ENCODE data around the gene ANGPTL2. TPM values are rescaled to one million over a fixed set of nuclear protein-coding genes. Genes with fewer than 3 reads are reported as not detected.

ANGPTL2 gene
- polyA plus RNA-seq, 4 donors, result 0.45 to 16.5 (median 4.3) TPM

GRCh38 chr9:127066851-127067136, 55.6 kb downstream of the ANGPTL2 start:
- peaks cover 0 to 21% (median 4%) of the 10 kb centered on the region in 3 donors for H3K36me3 ChIP-seq (ENCODE audit: control insufficient read depth in 3 of 3, insufficient read depth in 2 of 3, low read depth in 1 of 3, low read length in 3 of 3)
- H3K27ac ChIP-seq (ENCODE audit: low read depth in 1 of 3, low read length in 2 of 3), result peak overlapping the region in 1 of 3 donors; percentile 62
- no peaks in the 10 kb centered on the region for H3K9me3 ChIP-seq (ENCODE audit: control insufficient read depth in 2 of 2, insufficient read depth in 1 of 2, low read depth in 1 of 2, low read length in 1 of 2)
- no peak overlapping the region for H3K4me3 ChIP-seq (ENCODE audit: low read depth in 1 of 3, low read length in 3 of 3)
- FAIRE-seq, result no peak
- no peaks in the 10 kb centered on the region for H3K27me3 ChIP-seq (ENCODE audit: control insufficient read depth in 3 of 3, insufficient read depth in 3 of 3, low read length in 3 of 3)
- peak in 1 of 2 donors; percentile 60 for DNase-seq
- 82 to 90% (median 86%) methylated on average over 2 of the region's 2 CpGs for WGBS, 3 donors
- H3K4me1 ChIP-seq (ENCODE audit: control insufficient read depth in 3 of 3, insufficient read depth in 2 of 3, low read depth in 1 of 3, low read length in 2 of 3), result peaks cover 0 to 31% (median 0%) of the 10 kb centered on the region in 3 donors

GRCh38 chr9:127066060-127066850, 56.2 kb downstream of the ANGPTL2 start:
- FAIRE-seq, result no peak
- WGBS, 3 donors, result 90 to 95% (median 93%) methylated on average over 9 of the region's 9 CpGs
- H3K27ac ChIP-seq (ENCODE audit: low read depth in 1 of 3, low read length in 2 of 3), result peak overlapping the region in 2 of 3 donors; percentile 22 to 62

DNA sequence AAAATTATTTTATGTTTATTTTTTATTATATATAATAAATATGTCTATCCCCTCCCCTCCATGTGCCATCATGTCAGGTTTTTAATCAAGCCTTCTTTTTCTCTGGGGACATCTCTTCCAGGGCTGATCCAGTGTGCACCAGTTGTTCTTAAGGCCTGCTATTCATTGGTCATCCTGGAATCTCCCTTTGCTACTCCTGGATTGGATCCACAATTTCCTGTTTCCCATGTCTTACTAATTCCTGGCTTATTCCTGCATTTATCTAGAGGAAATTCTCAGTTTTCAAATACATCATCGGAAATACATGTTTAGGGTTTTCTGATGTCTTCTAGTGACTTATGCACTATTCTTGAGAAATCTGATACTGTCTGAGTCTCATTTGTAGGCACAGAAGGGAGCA, 56.8 kb downstream of the ANGPTL2 start:
- 82 to 87% (median 85%) methylated on average over 1 of the region's 1 CpG for WGBS, 3 donors

More at GRCh38 chr9:127066060-127066850, 56.2 kb downstream of the ANGPTL2 start:
- H3K4me1 ChIP-seq (ENCODE audit: control insufficient read depth in 3 of 3, insufficient read depth in 2 of 3, low read depth in 1 of 3, low read length in 2 of 3), result peaks cover 0 to 31% (median 0%) of the 10 kb centered on the region in 3 donors
- H3K36me3 ChIP-seq (ENCODE audit: control insufficient read depth in 3 of 3, insufficient read depth in 2 of 3, low read depth in 1 of 3, low read length in 3 of 3), result peaks cover 0 to 25% (median 7%) of the 10 kb centered on the region in 3 donors
- no peaks in the 10 kb centered on the region for H3K9me3 ChIP-seq (ENCODE audit: control insufficient read depth in 2 of 2, insufficient read depth in 1 of 2, low read depth in 1 of 2, low read length in 1 of 2)
- H3K4me3 ChIP-seq (ENCODE audit: low read depth in 1 of 3, low read length in 3 of 3), result no peak overlapping the region
- no peaks in the 10 kb centered on the region for H3K27me3 ChIP-seq (ENCODE audit: control insufficient read depth in 3 of 3, insufficient read depth in 3 of 3, low read length in 3 of 3)
- no peak for DNase-seq

GRCh38 chr9:127064335-127064734, 58.1 kb downstream of the ANGPTL2 start:
- FAIRE-seq (no peak), DNase-seq (no peak)
- Histone ChIP-seq H3K9me3 (ENCODE audit: control insufficient read depth in 2 of 2, insufficient read depth in 1 of 2, low read depth in 1 of 2, low read length in 1 of 2) (no peaks in the 10 kb centered on the region), H3K4me3 (ENCODE audit: low read depth in 1 of 3, low read length in 3 of 3) (no peak overlapping the region), H3K27ac (ENCODE audit: low read depth in 1 of 3, low read length in 2 of 3) (no peak overlapping the region), H3K27me3 (ENCODE audit: control insufficient read depth in 3 of 3, insufficient read depth in 3 of 3, low read length in 3 of 3) (no peaks in the 10 kb centered on the region), H3K36me3 (ENCODE audit: control insufficient read depth in 3 of 3, insufficient read depth in 2 of 3, low read depth in 1 of 3, low read length in 3 of 3) (peaks cover 0 to 24% (median 7%) of the 10 kb centered on the region in 3 donors), H3K4me1 (ENCODE audit: control insufficient read depth in 3 of 3, insufficient read depth in 2 of 3, low read depth in 1 of 3, low read length in 2 of 3) (peaks cover 0 to 31% (median 0%) of the 10 kb centered on the region in 3 donors)
- 87 to 98% (median 91%) methylated on average over 2 of the region's 2 CpGs for WGBS, 3 donors

More for the DNA sequence above, 56.8 kb downstream of the ANGPTL2 start:
- H3K27ac ChIP-seq (ENCODE audit: low read depth in 1 of 3, low read length in 2 of 3), result peak overlapping the region in 2 of 3 donors; percentile 22 to 62
- no peak overlapping the region for H3K4me3 ChIP-seq (ENCODE audit: low read depth in 1 of 3, low read length in 3 of 3)
- H3K36me3 ChIP-seq (ENCODE audit: control insufficient read depth in 3 of 3, insufficient read depth in 2 of 3, low read depth in 1 of 3, low read length in 3 of 3), result peaks cover 0 to 29% (median 7%) of the 10 kb centered on the region in 3 donors
- no peak for FAIRE-seq
- peaks cover 0 to 31% (median 0%) of the 10 kb centered on the region in 3 donors for H3K4me1 ChIP-seq (ENCODE audit: control insufficient read depth in 3 of 3, insufficient read depth in 2 of 3, low read depth in 1 of 3, low read length in 2 of 3)
- H3K27me3 ChIP-seq (ENCODE audit: control insufficient read depth in 3 of 3, insufficient read depth in 3 of 3, low read length in 3 of 3), result no peaks in the 10 kb centered on the region
- no peaks in the 10 kb centered on the region for H3K9me3 ChIP-seq (ENCODE audit: control insufficient read depth in 2 of 2, insufficient read depth in 1 of 2, low read depth in 1 of 2, low read length in 1 of 2)
- no peak for DNase-seq

DNA sequence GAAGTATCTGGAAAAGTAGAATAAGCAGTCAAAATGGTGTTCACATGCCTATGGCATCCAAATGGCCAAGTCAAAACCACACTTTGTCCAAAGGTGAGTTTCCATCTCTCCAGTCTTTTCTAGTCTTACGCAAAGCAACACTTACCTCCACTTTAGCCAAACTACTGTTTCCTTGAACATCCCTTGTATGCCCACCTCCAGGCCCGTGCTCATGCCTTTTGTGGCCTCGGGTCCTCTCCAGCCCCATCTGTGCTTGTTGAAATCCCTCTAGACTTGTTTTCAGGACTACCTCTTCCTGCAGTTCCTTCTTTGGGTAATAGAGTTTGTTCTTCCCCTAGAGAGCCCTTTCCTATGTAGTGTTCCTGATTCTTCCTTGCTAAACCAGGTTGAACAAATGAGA, 61.0 kb downstream of the ANGPTL2 start:
- no peak overlapping the region for H3K27ac ChIP-seq (ENCODE audit: low read depth in 1 of 3, low read length in 2 of 3)
- no peak for FAIRE-seq
- 92 to 98% (median 95%) methylated on average over 3 of the region's 3 CpGs for WGBS, 3 donors
- H3K27me3 ChIP-seq (ENCODE audit: control insufficient read depth in 3 of 3, insufficient read depth in 3 of 3, low read length in 3 of 3), result no peaks in the 10 kb centered on the region
- peaks cover 0 to 26% (median 2%) of the 10 kb centered on the region in 3 donors for H3K36me3 ChIP-seq (ENCODE audit: control insufficient read depth in 3 of 3, insufficient read depth in 2 of 3, low read depth in 1 of 3, low read length in 3 of 3)
- no peak for DNase-seq
- H3K4me3 ChIP-seq (ENCODE audit: low read depth in 1 of 3, low read length in 3 of 3), result no peak overlapping the region
- H3K4me1 ChIP-seq (ENCODE audit: control insufficient read depth in 3 of 3, insufficient read depth in 2 of 3, low read depth in 1 of 3, low read length in 2 of 3), result peaks cover 0 to 14% (median 0%) of the 10 kb centered on the region in 3 donors
- no peaks in the 10 kb centered on the region for H3K9me3 ChIP-seq (ENCODE audit: control insufficient read depth in 2 of 2, insufficient read depth in 1 of 2, low read depth in 1 of 2, low read length in 1 of 2)

DNA sequence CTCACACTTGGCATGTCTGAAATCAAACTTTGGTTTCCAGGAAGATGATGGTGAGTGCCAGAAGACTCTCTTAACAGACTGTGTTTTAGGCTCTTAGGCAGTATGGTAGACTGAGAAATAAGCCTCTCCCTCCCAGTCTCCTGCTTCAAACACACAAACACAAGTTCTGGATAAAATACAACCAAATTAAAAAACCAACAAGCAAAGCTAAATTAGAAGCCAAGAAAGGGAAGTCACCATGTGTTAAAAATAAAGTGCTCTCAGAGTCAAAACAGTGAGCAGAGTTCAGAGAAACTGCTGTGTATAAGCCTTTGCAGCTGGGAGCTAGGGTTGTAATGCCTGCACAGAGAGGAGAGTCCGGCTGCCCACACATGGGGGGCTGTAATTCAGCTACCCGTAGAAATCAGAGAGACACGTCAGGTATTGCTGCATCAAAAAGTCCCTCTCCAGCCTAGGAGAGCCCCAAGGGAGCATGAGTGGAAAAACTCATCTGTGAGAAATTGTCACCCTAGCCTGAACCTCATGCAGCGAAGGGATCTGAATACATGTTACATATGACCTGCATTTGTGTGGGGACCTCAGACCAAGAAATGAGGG, 62.6 kb downstream of the ANGPTL2 start:
- DNase-seq, result no peak
- FAIRE-seq, result no peak
- Histone ChIP-seq H3K27me3 (ENCODE audit: control insufficient read depth in 3 of 3, insufficient read depth in 3 of 3, low read length in 3 of 3) (no peaks in the 10 kb centered on the region), H3K36me3 (ENCODE audit: control insufficient read depth in 3 of 3, insufficient read depth in 2 of 3, low read depth in 1 of 3, low read length in 3 of 3) (peaks cover 0 to 34% (median 5%) of the 10 kb centered on the region in 3 donors), H3K27ac (ENCODE audit: low read depth in 1 of 3, low read length in 2 of 3) (no peak overlapping the region), H3K9me3 (ENCODE audit: control insufficient read depth in 2 of 2, insufficient read depth in 1 of 2, low read depth in 1 of 2, low read length in 1 of 2) (no peaks in the 10 kb centered on the region), H3K4me3 (ENCODE audit: low read depth in 1 of 3, low read length in 3 of 3) (no peak overlapping the region), H3K4me1 (ENCODE audit: control insufficient read depth in 3 of 3, insufficient read depth in 2 of 3, low read depth in 1 of 3, low read length in 2 of 3) (peaks cover 0 to 5% (median 0%) of the 10 kb centered on the region in 3 donors)
- 74 to 90% (median 88%) methylated on average over 4 of the region's 4 CpGs for WGBS, 3 donors

DNA sequence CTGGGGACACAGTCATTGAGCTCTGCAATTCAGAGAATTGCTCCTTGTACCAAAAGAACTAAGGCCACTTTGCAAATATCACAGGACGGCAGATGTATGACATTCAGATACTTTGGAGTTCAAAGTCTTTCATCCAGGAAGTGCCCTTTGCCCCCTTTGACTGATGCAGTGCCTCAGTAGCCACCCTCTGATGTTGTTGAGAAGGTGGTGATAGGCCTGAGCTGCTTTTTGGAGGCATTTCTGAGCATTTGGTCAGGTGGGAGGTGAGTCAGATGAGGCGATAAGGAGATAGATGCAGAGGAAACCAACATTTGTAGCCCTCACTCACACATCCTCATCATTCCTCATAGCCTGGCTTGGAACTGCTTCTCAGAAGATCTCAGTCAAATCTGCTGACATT, 63.4 kb downstream of the ANGPTL2 start:
- Histone ChIP-seq H3K4me3 (ENCODE audit: low read depth in 1 of 3, low read length in 3 of 3) (no peak overlapping the region), H3K36me3 (ENCODE audit: control insufficient read depth in 3 of 3, insufficient read depth in 2 of 3, low read depth in 1 of 3, low read length in 3 of 3) (peaks cover 0 to 41% (median 5%) of the 10 kb centered on the region in 3 donors), H3K27me3 (ENCODE audit: control insufficient read depth in 3 of 3, insufficient read depth in 3 of 3, low read length in 3 of 3) (no peaks in the 10 kb centered on the region), H3K9me3 (ENCODE audit: control insufficient read depth in 2 of 2, insufficient read depth in 1 of 2, low read depth in 1 of 2, low read length in 1 of 2) (no peaks in the 10 kb centered on the region), H3K27ac (ENCODE audit: low read depth in 1 of 3, low read length in 2 of 3) (no peak overlapping the region), H3K4me1 (ENCODE audit: control insufficient read depth in 3 of 3, insufficient read depth in 2 of 3, low read depth in 1 of 3, low read length in 2 of 3) (peaks cover 0 to 5% (median 0%) of the 10 kb centered on the region in 3 donors)
- FAIRE-seq, result no peak
- 65 to 77% (median 70%) methylated on average over 2 of the region's 2 CpGs for WGBS, 3 donors
- DNase-seq, result peak in 1 of 2 donors; percentile 26

DNA sequence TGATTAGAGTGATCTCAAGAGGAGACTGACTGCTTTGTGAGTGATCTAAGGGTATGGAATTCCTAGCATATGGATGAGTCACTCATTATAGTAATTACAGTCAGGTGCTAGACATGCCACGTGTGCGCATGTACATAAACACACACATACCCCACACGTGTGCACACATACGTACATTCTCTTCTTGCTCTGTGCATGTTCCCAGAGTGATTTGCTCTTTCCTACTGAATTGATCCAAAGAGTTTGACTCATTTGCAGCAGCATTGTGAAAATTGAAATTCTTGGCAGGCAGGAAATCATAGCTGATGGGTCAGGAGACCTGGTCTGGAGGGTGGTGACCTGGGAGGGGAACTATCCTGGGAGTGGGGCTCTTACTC, 63.8 kb downstream of the ANGPTL2 start:
- DNase-seq (peak; percentile 11 to 25), FAIRE-seq (no peak)
- H3K36me3 ChIP-seq (ENCODE audit: control insufficient read depth in 3 of 3, insufficient read depth in 2 of 3, low read depth in 1 of 3, low read length in 3 of 3), result peaks cover 0 to 45% (median 5%) of the 10 kb centered on the region in 3 donors
- H3K9me3 ChIP-seq (ENCODE audit: control insufficient read depth in 2 of 2, insufficient read depth in 1 of 2, low read depth in 1 of 2, low read length in 1 of 2), result no peaks in the 10 kb centered on the region
- 78 to 87% (median 80%) methylated on average over 4 of the region's 4 CpGs for WGBS, 3 donors
- no peak overlapping the region for H3K4me3 ChIP-seq (ENCODE audit: low read depth in 1 of 3, low read length in 3 of 3)
- H3K27ac ChIP-seq (ENCODE audit: low read depth in 1 of 3, low read length in 2 of 3), result peak overlapping the region in 1 of 3 donors; percentile 15
- no peaks in the 10 kb centered on the region for H3K27me3 ChIP-seq (ENCODE audit: control insufficient read depth in 3 of 3, insufficient read depth in 3 of 3, low read length in 3 of 3)
- peaks cover 0 to 5% (median 0%) of the 10 kb centered on the region in 3 donors for H3K4me1 ChIP-seq (ENCODE audit: control insufficient read depth in 3 of 3, insufficient read depth in 2 of 3, low read depth in 1 of 3, low read length in 2 of 3)

Data from small intestine (tissue), 7 donors.